HepG2 (cell line): ENCODE data around the gene PDZD2. TPM values are rescaled to one million over a fixed set of nuclear protein-coding genes. Genes with fewer than 3 reads are reported as not detected.

ENCODE experiments used
- ATAC-seq: fragments of 200-7000 bp; cut with Tn5 transposase; 3 replicates; pipeline ENCODE4 v1.9.1; 2020; ENCODE audit warnings: mild to moderate bottlenecking, moderate library complexity
- BruUV-seq: library from RNA; stranded (reverse); fragments of 400-500 nt; replicated peaks from 2 replicates; lab custom pipeline; 2021; lab: Mats Ljungman, UMichigan
- CTCF ChIA-PET: fragments of 300-600 bp; formaldehyde crosslinking; extraction: SDS; loops from one replicate; lab custom pipeline; 2021; ENCODE audit warnings: low total read pairs, inconsistent platforms, low intra/inter-chr PET ratio; lab: Yijun Ruan, JAX
- POLR2A ChIA-PET: fragments of 350-600 bp; sonication (Branson Sonifier 250); formaldehyde crosslinking; loops from one replicate; lab custom pipeline; 2020; ENCODE audit warnings: antibody characterized with exemption, inconsistent platforms; lab: Yijun Ruan, JAX
- DNase-seq: peaks from one replicate; pipeline ENCODE4 v3.0.0-alpha.2; 2015; ENCODE audit warnings: low spot score
- FAIRE-seq: peaks from 3 replicates; lab custom pipeline; 2011; peaks lifted over from hg19 to GRCh38; lab: Jason Lieb, UNC
- H2AFZ ChIP-seq: one replicate; pipeline ENCODE4 v1.6.1; 2011; ENCODE audit warnings: low read length, inconsistent platforms
- H3K27ac ChIP-seq: fragments of 300-600 bp; 3 replicates; pipeline ENCODE4 v1.8.0; 2011; ENCODE audit warnings: mixed run types, mild to moderate bottlenecking, mixed read lengths, low read length, inconsistent platforms; ENCODE audit not compliant: insufficient read depth; ENCODE audit errors: extremely low read length
- H3K27me3 ChIP-seq, 2 experiments: fragments of 200-600 bp in 1 of 2; 2 replicates in 1 of 2; 3 replicates in 1 of 2; pipeline versions ENCODE4 v1.6.0 to v1.8.0; 2011; ENCODE audit warnings: low read length in 2 of 2, mild to moderate bottlenecking in 2 of 2, moderate library complexity in 2 of 2, inconsistent platforms in 1 of 2; ENCODE audit not compliant: insufficient read depth in 2 of 2, control insufficient read depth in 1 of 2
- H3K36me3 ChIP-seq, 2 experiments: fragments of 200-600 bp in 1 of 2; replicated peaks in 1 of 2; 2 replicates in 1 of 2; 3 replicates in 1 of 2; pipeline versions ENCODE4 v1.5.1 to v1.8.0; 2011; ENCODE audit warnings: low read length in 2 of 2, inconsistent platforms in 1 of 2; ENCODE audit not compliant: insufficient read depth in 2 of 2, control insufficient read depth in 1 of 2
- H3K4me1 ChIP-seq: 2 replicates; pipeline ENCODE4 v1.5.1; 2012; ENCODE audit warnings: low read length, inconsistent platforms; ENCODE audit not compliant: insufficient read depth
- H3K4me2 ChIP-seq: 2 replicates; pipeline ENCODE4 v1.6.0; 2011; ENCODE audit warnings: low read depth, low read length, inconsistent platforms
- H3K4me3 ChIP-seq, 3 experiments: fragments of 200-600 bp in 1 of 3; sonication (generic), shearing (Covaris generic) in 1 of 3; replicated peaks in 1 of 3; 2 replicates each; pipeline ENCODE4 v1.5.1; 2011 to 2016; ENCODE audit warnings: low read length in 3 of 3, inconsistent platforms in 2 of 3, low read depth in 2 of 3, mild to moderate bottlenecking in 2 of 3, control low read depth in 1 of 3, mixed read lengths in 1 of 3; ENCODE audit not compliant: insufficient read depth in 1 of 3
- H3K79me2 ChIP-seq: one replicate; pipeline ENCODE4 v1.6.1; 2011; ENCODE audit warnings: low read length, inconsistent platforms; ENCODE audit not compliant: insufficient read depth
- H3K9ac ChIP-seq: 2 replicates; pipeline ENCODE4 v1.6.0; 2011; ENCODE audit warnings: mild to moderate bottlenecking, low read depth, low read length, inconsistent platforms; ENCODE audit not compliant: insufficient read depth
- H3K9me3 ChIP-seq: 2 replicates; pipeline ENCODE4 v1.5.1; 2012; ENCODE audit warnings: mild to moderate bottlenecking, low read length
- H4K20me1 ChIP-seq: 2 replicates; pipeline ENCODE4 v1.6.0; 2011; ENCODE audit warnings: inconsistent platforms, mild to moderate bottlenecking, low read length, moderate library complexity; ENCODE audit not compliant: insufficient read depth
- ARNTL ChIP-seq: sonication (generic); formaldehyde crosslinking; IDR thresholded peaks from 2 replicates; pipeline ENCODE4 v1.4.0; 2020; ENCODE audit warnings: mild to moderate bottlenecking, missing genetic modification reagents
- ATRX ChIP-seq: sonication (generic); formaldehyde crosslinking; IDR thresholded peaks from 2 replicates; pipeline ENCODE4 v1.4.0; 2020; ENCODE audit warnings: missing genetic modification reagents, borderline replicate concordance
- PBX3 ChIP-seq: sonication (generic); formaldehyde crosslinking; IDR thresholded peaks from 2 replicates; pipeline ENCODE4 v1.8.1; 2023; ENCODE audit warnings: missing genetic modification reagents, inconsistent platforms, borderline replicate concordance
- RARA ChIP-seq: IDR thresholded peaks from 2 replicates; pipeline ENCODE4 v1.6.1; 2016; ENCODE audit warnings: missing genetic modification reagents, missing compliant biosample characterization
- RERE ChIP-seq: IDR thresholded peaks from 2 replicates; pipeline ENCODE4 v1.6.1; 2016; ENCODE audit warnings: low read depth, missing genetic modification reagents, missing compliant biosample characterization
- TEAD3 ChIP-seq: optimal IDR thresholded peaks from 2 replicates; pipeline ENCODE3; 2016; ENCODE audit warnings: borderline replicate concordance
- ZNF615 ChIP-seq: sonication (generic); formaldehyde crosslinking; IDR thresholded peaks from 2 replicates; pipeline ENCODE4 v1.5.0; 2020; ENCODE audit warnings: mild to moderate bottlenecking, missing genetic modification reagents, borderline replicate concordance
- ZNF704 ChIP-seq: sonication (generic); formaldehyde crosslinking; IDR thresholded peaks from 2 replicates; pipeline ENCODE4 v1.8.1; 2023; ENCODE audit warnings: mild to moderate bottlenecking, inconsistent platforms, moderate library complexity, missing genetic modification reagents, borderline replicate concordance
- ZNF770 ChIP-seq: sonication (generic); formaldehyde crosslinking; IDR thresholded peaks from 2 replicates; pipeline ENCODE4 v1.5.0; 2020; ENCODE audit warnings: mild to moderate bottlenecking, missing genetic modification reagents
- WGBS: methylation state at CpG from one replicate; pipeline ENCODE4 v1.1.6; 2017; ENCODE audit warnings: low lambda C conversion rate; 5-methylcytosine and 5-hydroxymethylcytosine counted together
- in situ Hi-C: cut with HindIII; loops from 2 replicates; pipeline ENCODE4 v1.10.0; 2017; ENCODE audit warnings: low pct_unique_long_range_greater_than_20kb; ENCODE audit not compliant: extremely low pct_ligation_motif_present
- intact Hi-C: fragments of 100-400 bp; cut with micrococcal nuclease; formaldehyde crosslinking; loops from one replicate; pipeline ENCODE4 v1.10.0; 2022; ENCODE audit not compliant: unreplicated experiment
- polyA plus RNA-seq, 8 experiments: library from polyadenylated mRNA; depleted of rRNA in 3 of 8; stranded (reverse) in 7 of 8; unstranded in 1 of 8; fragments of >200 nt; fragmentation: Illumina TruSeq in 4 of 8; extraction: Trizol in 4 of 8; gene quantifications; 2 replicates each; pipeline versions ENCODE4 v1.2.1 to v1.2.3, GENCODE V29; 2011 to 2016; ENCODE audit warnings: low read depth in 4 of 8, missing spikeins in 1 of 8, mixed read lengths in 1 of 8; ENCODE audit not compliant: insufficient read depth in 1 of 8
- total RNA-seq, 5 experiments: library from RNA; depleted of rRNA; stranded (reverse); fragments of >200 nt; fragmentation: Illumina TruSeq; extraction: Trizol; gene quantifications; 2 replicates each; pipeline ENCODE4 v1.2.3, GENCODE V29; 2016; ENCODE audit warnings: low read depth in 1 of 5

Gene PDZD2
- total and polyA plus RNA-seq, 2 of the 13 experiments (the other 11 are each of a cell fraction or from before 2014, with no cell fraction given), result 0.04 TPM; not detected in 1

GRCh38 chr5:31996909-31997308 lies 358.0 kb downstream of the PDZD2 start (continued):
- TF ChIP-seq PBX3 (CRISPR knock-in tag), result no peak

GRCh38 chr5:31999470-31999869 lies 360.5 kb downstream of the PDZD2 start:
- ChIA-PET CTCF (no interaction called here), POLR2A (no interaction called here)
- Histone ChIP-seq H3K36me3 (no peaks in the 10 kb centered on the region), H3K4me3 (no peak overlapping the region), H3K9me3 (no peaks in the 10 kb centered on the region), H3K27me3 (no peaks in the 10 kb centered on the region; a peak in 1 of 5 replicates), H3K4me1 (no peaks in the 10 kb centered on the region), H3K27ac (no peak overlapping the region), H3K79me2 (no peaks in the 10 kb centered on the region), H3K4me2 (no peak overlapping the region), H2AFZ (no peak overlapping the region), H4K20me1 (no peaks in the 10 kb centered on the region), H3K9ac (no peak overlapping the region)
- BruUV-seq, result no TSS peak
- no peak for FAIRE-seq
- in situ Hi-C loops, result no loop called here
- TF ChIP-seq RARA (CRISPR knock-in tag) (peak; percentile 43; the same call in 1 of the 2 replicates), ATRX (CRISPR knock-in tag) (no peak), TEAD3 (CRISPR knock-in tag) (peak; percentile 8), RERE (CRISPR knock-in tag) (no peak), ZNF704 (CRISPR knock-in tag) (no peak), ZNF615 (no peak), ZNF770 (CRISPR knock-in tag) (0 out of 2 replicates have a peak, but pooled peaks have one; percentile 35), ARNTL (CRISPR knock-in tag) (peak; percentile 86)
- peak; percentile 63 for ATAC-seq
- intact Hi-C loops, result no loop called here
- DNase-seq, result no peak
- 13% methylated on average over 5 of the region's 5 CpGs for WGBS
